Body of pancreas (tissue), 4 donors: ENCODE data around the gene TMEM187. TPM values are rescaled to one million over a fixed set of nuclear protein-coding genes. Genes with fewer than 3 reads are reported as not detected.
A peak's percentile ranks its signal among the peaks of the same experiment; 100 is the strongest.

Experiments
- ATAC-seq: fragments of 150-250 bp; one replicate; pipeline ENCODE4 v1.9.1; 2016
- DNase-seq, 4 donors: peaks; one replicate each; pipeline ENCODE4 v3.0.0-alpha.2; 2019
- H3K27ac ChIP-seq, 4 donors: fragments of 200-600 bp; sonication (generic); 1 replicate in 3 of 4; 2 replicates in 1 of 4; pipeline versions ENCODE4 v1.5.1 to v1.6.1; 2016 to 2019; ENCODE audit warnings: mild to moderate bottlenecking in 1 of 4, mixed read lengths in 1 of 4, moderate library complexity in 1 of 4
- H3K27me3 ChIP-seq, 2 donors: fragments of 200-600 bp; sonication (generic); one replicate each; pipeline ENCODE4 v1.6.0; 2016; ENCODE audit warnings: mild to moderate bottlenecking in 1 of 2
- H3K36me3 ChIP-seq, 2 donors: fragments of 200-600 bp; sonication (generic); replicated peaks in 1 of 2; 2 replicates each; pipeline ENCODE4 v1.5.1; 2016; ENCODE audit warnings: low read depth in 2 of 2; ENCODE audit not compliant: insufficient read depth in 1 of 2
- H3K4me1 ChIP-seq: fragments of 200-600 bp; sonication (generic); one replicate; pipeline ENCODE4 v1.6.0; 2016
- H3K4me3 ChIP-seq, 2 donors: fragments of 200-600 bp; sonication (generic); 1 replicate in 1 of 2; 2 replicates in 1 of 2; pipeline ENCODE4 v1.5.1; 2016 to 2019
- H3K9me3 ChIP-seq, 3 donors: fragments of 200-600 bp; sonication (generic); 1 replicate in 2 of 3; 2 replicates in 1 of 3; pipeline ENCODE4 v1.5.1; 2016
- CTCF ChIP-seq, 7 experiments: fragments of 450-650 bp in 4 of 7; fragments of 200-600 bp in 3 of 7; sonication (generic) in 3 of 7; IDR thresholded peaks; one replicate each; pipeline ENCODE4 v1.5.1; 2016 to 2019; ENCODE audit warnings: antibody characterized with exemption in 7 of 7
- POLR2A ChIP-seq, 3 donors: fragments of 450-650 bp; IDR thresholded peaks; one replicate each; pipeline ENCODE4 v1.6.1; 2016; ENCODE audit warnings: antibody characterized with exemption in 3 of 3, mild to moderate bottlenecking in 2 of 3
- WGBS, 2 donors: methylation state at CpG; one replicate each; pipeline ENCODE4 v1.1.5; 2017; 5-methylcytosine and 5-hydroxymethylcytosine counted together
- intact Hi-C: fragments of 100-400 bp; cut with DNase I; formaldehyde crosslinking; loops from one replicate; pipeline ENCODE4 v1.15.1; 2023
- total RNA-seq, 2 donors: library from RNA; depleted of rRNA; stranded (reverse); fragments of >200 nt; gene quantifications; one replicate each; pipeline ENCODE4 v1.1.0, GENCODE V29; 2016

TMEM187 gene
- total RNA-seq, 2 donors from 2014 or later: 8.8 to 10.9 TPM

DNA sequence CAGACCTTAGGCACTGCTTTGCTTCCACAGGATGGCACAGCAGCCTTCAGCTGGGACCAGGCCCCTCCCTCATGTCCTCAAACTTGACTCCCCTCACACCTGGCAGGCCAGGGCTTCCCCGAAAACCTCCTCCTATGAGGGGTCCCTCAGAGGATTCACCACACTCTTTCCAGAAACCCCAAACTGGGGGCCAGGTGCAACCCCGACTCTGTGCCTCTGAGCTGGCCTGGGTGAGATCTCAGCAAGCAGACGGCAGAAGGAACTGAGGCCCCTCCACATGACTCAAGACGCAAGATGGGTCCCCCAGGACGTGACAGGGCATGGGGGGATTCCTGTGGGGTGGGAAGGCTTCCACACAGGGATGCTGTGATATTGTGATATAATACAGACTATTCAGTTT, 7.1 kb upstream of the TMEM187 start:
- peaks cover 49% of the 10 kb centered on the region for H3K4me1 ChIP-seq
- TF ChIP-seq POLR2A (IDR thresholded peaks at IDR 0.05) (no peak), CTCF (IDR thresholded peaks at IDR 0.05) (no peak)
- WGBS, 2 donors: 78 to 88% methylated on average over 4 to 5 of the region's 5 CpGs
- ATAC-seq: no peak
- H3K36me3 ChIP-seq: peaks cover 0 to 2% of the 10 kb centered on the region in 2 donors
- H3K9me3 ChIP-seq: no peaks in the 10 kb centered on the region
- H3K27me3 ChIP-seq: no peaks in the 10 kb centered on the region
- intact Hi-C loops: no loop called here
- H3K4me3 ChIP-seq: no peak overlapping the region
- peak overlapping the region in 2 of 4 donors; percentile 61 to 95 for H3K27ac ChIP-seq
- DNase-seq: no peak

GRCh38 chrX:153966283-153966688, 6.3 kb upstream of the TMEM187 start:
- WGBS, 2 donors: 21% methylated on average over 15 of the region's 15 CpGs; no CpG with 5 or more reads in 1 of the 2 donors
- ATAC-seq (peak; percentile 46), DNase-seq (peak; percentile 62 to 81 (median 79))
- Histone ChIP-seq H3K27ac (peak overlapping the region in 3 of 4 donors; percentile 25 to 95 (median 61)), H3K4me3 (no peak overlapping the region), H3K27me3 (no peaks in the 10 kb centered on the region), H3K9me3 (no peaks in the 10 kb centered on the region), H3K4me1 (peaks cover 49% of the 10 kb centered on the region), H3K36me3 (peaks cover 0 to 2% of the 10 kb centered on the region in 2 donors)
- intact Hi-C loops: no loop called here
- TF ChIP-seq POLR2A (IDR thresholded peaks at IDR 0.05) (no peak), CTCF (IDR thresholded peaks at IDR 0.05) (no peak)

DNA sequence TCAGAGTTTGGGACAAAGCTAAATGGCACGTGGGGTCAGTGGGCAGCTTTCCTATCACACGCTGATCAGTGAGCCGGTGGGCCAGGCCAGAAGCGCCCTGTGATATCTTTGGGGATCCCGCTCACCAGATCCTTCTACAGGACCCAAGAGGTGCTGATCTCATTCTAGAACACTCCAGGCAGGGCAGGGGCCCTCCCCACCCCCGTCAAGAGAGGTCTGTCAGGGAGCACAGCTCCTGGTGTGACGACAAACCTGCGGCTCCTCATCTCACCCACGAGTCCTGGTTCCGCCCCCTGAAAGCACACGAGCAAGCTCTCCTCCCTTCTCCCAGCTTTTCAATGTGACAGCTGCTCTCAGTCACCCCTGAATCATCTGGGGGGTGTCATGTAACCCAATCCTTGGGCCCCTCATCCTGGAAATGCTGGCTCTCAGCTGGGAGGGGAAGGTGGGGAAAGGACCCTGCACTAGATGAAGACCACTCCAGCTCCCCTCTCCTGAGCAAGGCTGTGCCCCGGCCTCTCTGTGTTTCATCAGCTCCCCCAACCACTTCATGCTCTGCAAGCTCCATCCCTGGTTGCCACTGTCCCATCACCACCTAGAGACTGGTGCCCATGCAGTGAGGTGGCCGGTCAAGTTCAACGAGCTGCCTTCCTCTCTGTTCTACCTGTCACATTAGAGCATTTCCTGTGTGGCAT, 5.6 kb upstream of the TMEM187 start:
- no peak for TF ChIP-seq POLR2A (IDR thresholded peaks at IDR 0.05)
- TF ChIP-seq CTCF (IDR thresholded peaks at IDR 0.05): no peak

DNA sequence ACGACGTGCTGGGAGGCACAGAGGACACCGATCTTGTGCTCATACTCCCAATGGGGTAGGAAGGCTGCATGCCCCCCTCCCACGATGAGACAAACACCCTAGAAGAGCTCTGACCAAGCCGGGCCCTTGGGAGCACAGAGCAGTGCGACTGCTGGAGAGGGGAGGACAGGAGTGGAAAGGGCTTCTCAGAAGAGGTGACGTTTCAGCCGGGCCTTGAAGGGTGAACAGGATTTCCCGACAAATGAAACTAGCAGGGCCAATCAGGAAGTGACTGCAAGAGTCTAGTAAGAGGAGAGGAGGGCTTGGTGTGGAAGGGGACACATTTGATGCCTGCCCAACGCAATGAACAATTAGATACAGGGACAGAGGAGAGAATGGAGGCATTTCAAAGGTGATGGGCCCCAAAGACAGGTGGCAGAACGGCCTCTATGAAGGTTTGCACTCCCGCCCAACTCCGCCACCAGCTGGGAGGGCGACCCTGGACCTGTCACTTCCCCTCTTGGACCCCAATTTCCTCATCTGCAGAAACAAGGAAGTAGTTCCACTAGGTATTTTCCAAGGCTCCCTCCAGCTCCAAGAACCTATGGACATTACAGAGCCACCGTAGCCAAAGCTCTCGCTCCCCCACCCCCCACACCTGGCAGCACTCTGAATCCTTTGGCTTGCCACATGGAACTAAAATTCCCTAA, 4.9 kb upstream of the TMEM187 start:
- DNase-seq: no peak
- H3K4me1 ChIP-seq: peaks cover 49% of the 10 kb centered on the region
- H3K27me3 ChIP-seq: no peaks in the 10 kb centered on the region
- ATAC-seq: no peak
- H3K36me3 ChIP-seq: no peaks in the 10 kb centered on the region
- intact Hi-C loops: no loop called here
- H3K9me3 ChIP-seq: no peaks in the 10 kb centered on the region
- WGBS, 2 donors: 52 to 61% methylated on average over 8 to 15 of the region's 16 CpGs
- H3K4me3 ChIP-seq: no peak overlapping the region
- peak overlapping the region in 2 of 4 donors; percentile 61 to 95 for H3K27ac ChIP-seq
- no peak for TF ChIP-seq CTCF (IDR thresholded peaks at IDR 0.05)
- no peak for TF ChIP-seq POLR2A (IDR thresholded peaks at IDR 0.05)

More for the DNA sequence above, 5.6 kb upstream of the TMEM187 start:
- Histone ChIP-seq H3K4me3 (no peak overlapping the region), H3K9me3 (no peaks in the 10 kb centered on the region), H3K27me3 (no peaks in the 10 kb centered on the region), H3K36me3 (no peaks in the 10 kb centered on the region), H3K27ac (peak overlapping the region in 3 of 4 donors; percentile 25 to 95 (median 61)), H3K4me1 (peaks cover 49% of the 10 kb centered on the region)
- ATAC-seq (no peak), DNase-seq (no peak)
- intact Hi-C loops: no loop called here
- 70% methylated on average over 2 of the region's 14 CpGs for WGBS, 2 donors
